Activated B cell treated with CpG ODN at 0.5 μM for 24 hours (primary cell): ENCODE results near the gene OPN4. TPM values are rescaled to one million over a fixed set of nuclear protein-coding genes. Genes with fewer than 3 reads are reported as not detected.

Source experiments
- ATAC-seq: fragments of 200-7000 bp; cut with Tn5 transposase; one replicate; pipeline ENCODE4 v1.10.0; 2021; ENCODE audit warnings: low read depth, mild to moderate bottlenecking, moderate library complexity
- CTCF ChIA-PET: fragments of 350-600 bp; sonication (Branson Sonifier 250); formaldehyde crosslinking; loops from one replicate; lab custom pipeline; 2021; ENCODE audit warnings: antibody characterized with exemption; lab: Charles Lee
- POLR2A ChIA-PET: fragments of 350-600 bp; sonication (Branson Sonifier 250); formaldehyde crosslinking; loops from one replicate; lab custom pipeline; 2021; ENCODE audit warnings: antibody characterized with exemption; lab: Charles Lee
- DNase-seq: peaks from one replicate; pipeline ENCODE4 v3.0.0; 2022
- H3K27ac Mint-ChIP-seq: one replicate; pipeline ENCODE4 v1.8.0; 2020; ENCODE audit warnings: mixed read lengths
- H3K27me3 Mint-ChIP-seq: one replicate; pipeline ENCODE4 v1.8.0; 2021; ENCODE audit warnings: mixed read lengths
- H3K36me3 Mint-ChIP-seq: one replicate; pipeline ENCODE4 v1.8.0; 2021; ENCODE audit warnings: low read depth, mixed read lengths
- H3K4me1 Mint-ChIP-seq: one replicate; pipeline ENCODE4 v1.8.0; 2021; ENCODE audit warnings: mixed read lengths
- H3K4me3 Mint-ChIP-seq: one replicate; pipeline ENCODE4 v1.8.0; 2020; ENCODE audit warnings: mild to moderate bottlenecking, mixed read lengths
- H3K9me3 Mint-ChIP-seq: one replicate; pipeline ENCODE4 v1.8.0; 2020; ENCODE audit warnings: mixed read lengths
- intact Hi-C: fragments of 100-400 bp; cut with micrococcal nuclease; formaldehyde crosslinking; loops from one replicate; pipeline ENCODE4 v1.15.1; 2024
- total RNA-seq: library from RNA; stranded (reverse); gene quantifications from 2 replicates; pipeline ENCODE4 v1.2.3, GENCODE V29; 2022
- TF ChIP-seq, protein P1 (sequence below): fragments of 200-600 bp; IDR thresholded peaks from one replicate; pipeline ENCODE4 v1.8.0; 2022; ENCODE audit warnings: antibody characterized with exemption, mild to moderate bottlenecking

Gene OPN4
- total RNA-seq, 1 donor from 2014 or later, result not detected

DNA sequence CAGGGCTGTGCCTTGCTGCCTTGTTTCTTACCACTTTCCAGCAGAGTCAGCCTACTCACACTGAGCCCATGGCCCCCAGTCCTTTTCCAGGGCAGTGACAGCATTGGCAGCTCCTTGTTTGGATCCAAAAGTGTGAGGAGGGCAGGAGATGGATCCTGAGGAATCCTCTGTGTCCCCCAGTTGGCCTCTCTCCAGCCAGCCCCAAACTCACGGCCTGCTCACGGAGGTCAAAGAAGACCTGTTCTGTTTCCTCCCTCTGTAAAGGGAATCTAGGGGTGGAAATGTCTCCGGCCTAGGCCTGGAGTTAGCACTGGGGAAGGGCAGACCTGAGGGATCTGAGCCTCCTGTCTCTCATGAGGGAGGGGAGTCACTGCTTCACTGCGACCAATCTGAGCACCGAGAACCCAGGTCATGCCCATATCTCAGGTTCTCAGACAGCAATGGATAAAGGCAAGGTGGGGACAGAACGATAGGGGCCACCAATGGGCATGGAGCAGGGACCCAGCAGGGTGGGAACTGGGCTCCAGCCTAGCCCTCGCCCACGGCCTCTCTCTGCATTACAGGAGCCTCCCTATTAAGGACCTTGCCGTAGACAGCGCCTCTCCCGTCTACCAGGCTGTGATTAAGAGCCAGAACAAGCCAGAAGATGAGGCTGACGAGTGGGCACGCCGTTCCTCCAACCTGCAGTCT lies 37.1 kb downstream of the OPN4 start:
- POLR2A ChIA-PET, result no interaction called here
- no peaks in the 10 kb centered on the region for H3K9me3 Mint-ChIP-seq
- H3K27ac Mint-ChIP-seq, result no peak overlapping the region
- peaks cover 2% of the 10 kb centered on the region for H3K4me1 Mint-ChIP-seq
- DNase-seq (no peak), ATAC-seq (no peak)
- H3K4me3 Mint-ChIP-seq, result no peak overlapping the region
- intact Hi-C loops, result loop anchor here (5.0 kb wide), 1 partner anchor 289 kb away; no protein-coding TSS in a partner anchor
- peaks cover 2% of the 10 kb centered on the region for H3K27me3 Mint-ChIP-seq
- no peaks in the 10 kb centered on the region for H3K36me3 Mint-ChIP-seq
- CTCF ChIA-PET, result interaction anchor here (3.4 kb wide), 1 partner anchor 208 kb away, joined by 13 read pairs; no protein-coding TSS in a partner anchor
- TF ChIP-seq, protein P1, sequence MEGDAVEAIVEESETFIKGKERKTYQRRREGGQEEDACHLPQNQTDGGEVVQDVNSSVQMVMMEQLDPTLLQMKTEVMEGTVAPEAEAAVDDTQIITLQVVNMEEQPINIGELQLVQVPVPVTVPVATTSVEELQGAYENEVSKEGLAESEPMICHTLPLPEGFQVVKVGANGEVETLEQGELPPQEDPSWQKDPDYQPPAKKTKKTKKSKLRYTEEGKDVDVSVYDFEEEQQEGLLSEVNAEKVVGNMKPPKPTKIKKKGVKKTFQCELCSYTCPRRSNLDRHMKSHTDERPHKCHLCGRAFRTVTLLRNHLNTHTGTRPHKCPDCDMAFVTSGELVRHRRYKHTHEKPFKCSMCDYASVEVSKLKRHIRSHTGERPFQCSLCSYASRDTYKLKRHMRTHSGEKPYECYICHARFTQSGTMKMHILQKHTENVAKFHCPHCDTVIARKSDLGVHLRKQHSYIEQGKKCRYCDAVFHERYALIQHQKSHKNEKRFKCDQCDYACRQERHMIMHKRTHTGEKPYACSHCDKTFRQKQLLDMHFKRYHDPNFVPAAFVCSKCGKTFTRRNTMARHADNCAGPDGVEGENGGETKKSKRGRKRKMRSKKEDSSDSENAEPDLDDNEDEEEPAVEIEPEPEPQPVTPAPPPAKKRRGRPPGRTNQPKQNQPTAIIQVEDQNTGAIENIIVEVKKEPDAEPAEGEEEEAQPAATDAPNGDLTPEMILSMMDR, result no peak

DNA sequence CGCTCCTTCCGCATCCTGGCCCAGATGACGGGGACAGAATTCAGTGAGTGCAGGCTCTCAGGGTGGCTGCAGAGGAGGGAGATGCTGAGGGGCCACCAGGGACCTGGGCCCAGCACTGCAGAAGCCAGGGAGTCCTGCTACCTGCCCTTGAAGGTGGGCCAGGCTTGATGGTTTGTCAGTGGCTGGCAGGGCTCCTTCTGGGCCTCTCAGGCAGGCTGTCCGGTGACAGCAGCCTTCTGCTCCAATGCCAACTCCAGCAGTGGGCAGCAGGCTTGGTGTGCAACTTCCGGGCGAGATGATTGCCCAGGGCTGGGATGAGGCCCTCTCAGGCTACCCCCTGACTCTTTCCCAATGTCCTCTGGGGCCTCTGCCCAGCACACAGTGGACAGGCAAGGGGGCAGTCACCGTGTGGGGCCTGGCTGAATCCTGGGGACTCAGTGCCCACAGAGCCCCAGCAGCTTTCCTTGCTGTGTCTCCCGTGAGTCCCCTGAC lies 37.7 kb downstream of the OPN4 start:
- Mint-ChIP-seq H3K27me3 (no peaks in the 10 kb centered on the region), H3K27ac (no peak overlapping the region), H3K4me1 (peaks cover 2% of the 10 kb centered on the region), H3K9me3 (no peaks in the 10 kb centered on the region), H3K36me3 (no peaks in the 10 kb centered on the region), H3K4me3 (no peak overlapping the region)
- POLR2A ChIA-PET, result no interaction called here
- ATAC-seq (no peak), DNase-seq (no peak)
- intact Hi-C loops, result loop anchor here (5.0 kb wide), 1 partner anchor 290 kb away; no protein-coding TSS in a partner anchor
- CTCF ChIA-PET, result interaction anchor here (0.8 to 2.8 kb wide), 3 partner anchors 197 to 207 kb away, joined by 3 to 31 read pairs (median 5); no protein-coding TSS in a partner anchor
- TF ChIP-seq, protein P1, result no peak

DNA sequence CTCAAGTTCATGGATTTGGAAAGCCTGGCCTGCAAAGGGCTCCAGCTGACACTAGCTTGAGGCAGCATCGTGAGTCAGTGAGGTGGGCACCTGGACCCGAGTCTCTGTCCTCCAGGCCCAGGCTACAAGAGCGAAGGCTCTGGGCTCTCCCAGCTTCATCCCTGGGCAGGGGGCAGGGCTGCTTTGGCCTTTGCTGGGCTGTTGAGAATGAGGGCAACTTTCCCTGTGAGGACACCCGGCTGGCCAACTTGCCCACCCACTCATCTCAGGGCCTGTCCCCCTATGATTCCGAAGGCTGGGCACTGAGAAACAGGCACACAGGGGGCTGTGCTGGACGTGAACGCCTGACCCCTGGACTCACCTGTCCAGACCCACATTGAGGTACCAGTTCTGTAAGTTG lies 38.3 kb downstream of the OPN4 start:
- H3K27ac Mint-ChIP-seq, result no peak overlapping the region
- H3K4me1 Mint-ChIP-seq, result peaks cover 2% of the 10 kb centered on the region
- TF ChIP-seq, protein P1, result no peak
- ChIA-PET CTCF (interaction anchor here (0.8 to 2.8 kb wide), 7 partner anchors 196 to 213 kb away, joined by 3 to 31 read pairs (median 4); no protein-coding TSS in a partner anchor), POLR2A (no interaction called here)
- intact Hi-C loops, result loop anchor here (1.0 to 5.0 kb wide), 2 partner anchors 207 to 290 kb away; no protein-coding TSS in a partner anchor
- no peaks in the 10 kb centered on the region for H3K36me3 Mint-ChIP-seq
- DNase-seq (no peak), ATAC-seq (no peak)
- no peaks in the 10 kb centered on the region for H3K27me3 Mint-ChIP-seq
- H3K4me3 Mint-ChIP-seq, result no peak overlapping the region
- no peaks in the 10 kb centered on the region for H3K9me3 Mint-ChIP-seq

DNA sequence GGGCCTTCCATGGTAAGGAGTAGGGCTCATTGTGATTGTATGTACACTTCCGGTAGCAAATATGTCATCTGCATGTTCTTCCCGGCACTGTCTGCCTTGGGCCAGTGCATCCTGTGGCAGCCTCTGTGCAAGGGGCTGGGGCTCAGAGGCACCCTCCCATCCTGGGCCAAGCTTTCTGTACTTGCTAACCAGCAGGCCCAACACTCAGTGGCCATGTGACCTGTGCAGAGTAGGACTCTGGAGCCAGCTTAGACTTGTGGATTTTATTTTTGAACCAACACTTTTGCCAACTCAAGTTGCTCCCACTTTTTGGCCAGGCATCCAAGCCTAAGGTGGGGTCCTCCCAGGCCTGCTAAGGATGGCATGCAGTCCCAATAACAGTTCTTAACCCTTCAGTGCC lies 38.9 kb downstream of the OPN4 start:
- no peak overlapping the region for H3K27ac Mint-ChIP-seq

More for the DNA sequence above, 38.9 kb downstream of the OPN4 start:
- no peak for ATAC-seq
- intact Hi-C loops, result loop anchor here (1.0 to 5.0 kb wide), 2 partner anchors 206 to 291 kb away; no protein-coding TSS in a partner anchor
- DNase-seq, result no peak
- Mint-ChIP-seq H3K27me3 (no peaks in the 10 kb centered on the region), H3K4me3 (no peak overlapping the region), H3K4me1 (peaks cover 1% of the 10 kb centered on the region), H3K36me3 (no peaks in the 10 kb centered on the region), H3K9me3 (no peaks in the 10 kb centered on the region)
- TF ChIP-seq, protein P1, result no peak
- POLR2A ChIA-PET, result no interaction called here
- CTCF ChIA-PET, result interaction anchor here (0.8 to 2.8 kb wide), 9 partner anchors 10 to 212 kb away, joined by 3 to 31 read pairs (median 4); no protein-coding TSS in a partner anchor
